VCaP (cell line): ENCODE data around the gene GSTM3.

Experiments used
- H3K27ac ChIP-seq: fragments of 450-650 bp; 2 replicates; pipeline ENCODE4 v1.5.1; 2017
- TF ChIP-seq, protein P1 (sequence below): fragments of 450-650 bp; conservative IDR thresholded peaks from 2 replicates; pipeline ENCODE4 v1.5.1; 2017; ENCODE audit warnings: mild to moderate bottlenecking, moderate library complexity

GSTM3 gene

DNA sequence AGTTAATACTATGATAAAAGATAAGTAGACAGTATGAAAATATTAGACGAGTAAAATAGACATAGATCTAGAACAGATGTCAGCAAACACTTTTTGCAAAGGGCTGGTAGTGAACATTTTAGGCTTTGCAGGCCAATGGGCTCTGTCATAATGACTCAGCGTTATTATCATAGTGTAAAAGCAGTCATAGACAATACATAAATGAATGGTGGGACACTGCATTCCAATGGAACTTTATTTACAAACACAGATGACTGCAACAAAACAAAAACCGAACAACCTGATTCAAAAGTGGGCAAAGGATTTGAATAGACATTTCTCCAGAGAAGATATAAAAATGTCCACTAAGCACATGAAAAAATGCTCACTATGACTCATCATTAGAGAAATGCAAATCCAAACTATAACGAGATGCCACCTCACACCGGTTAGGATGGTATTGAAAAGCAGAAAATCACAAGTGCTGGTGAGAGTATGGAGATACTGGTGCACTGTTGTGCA lies 21.5 kb downstream of the GSTM3 start:
- TF ChIP-seq, protein P1, sequence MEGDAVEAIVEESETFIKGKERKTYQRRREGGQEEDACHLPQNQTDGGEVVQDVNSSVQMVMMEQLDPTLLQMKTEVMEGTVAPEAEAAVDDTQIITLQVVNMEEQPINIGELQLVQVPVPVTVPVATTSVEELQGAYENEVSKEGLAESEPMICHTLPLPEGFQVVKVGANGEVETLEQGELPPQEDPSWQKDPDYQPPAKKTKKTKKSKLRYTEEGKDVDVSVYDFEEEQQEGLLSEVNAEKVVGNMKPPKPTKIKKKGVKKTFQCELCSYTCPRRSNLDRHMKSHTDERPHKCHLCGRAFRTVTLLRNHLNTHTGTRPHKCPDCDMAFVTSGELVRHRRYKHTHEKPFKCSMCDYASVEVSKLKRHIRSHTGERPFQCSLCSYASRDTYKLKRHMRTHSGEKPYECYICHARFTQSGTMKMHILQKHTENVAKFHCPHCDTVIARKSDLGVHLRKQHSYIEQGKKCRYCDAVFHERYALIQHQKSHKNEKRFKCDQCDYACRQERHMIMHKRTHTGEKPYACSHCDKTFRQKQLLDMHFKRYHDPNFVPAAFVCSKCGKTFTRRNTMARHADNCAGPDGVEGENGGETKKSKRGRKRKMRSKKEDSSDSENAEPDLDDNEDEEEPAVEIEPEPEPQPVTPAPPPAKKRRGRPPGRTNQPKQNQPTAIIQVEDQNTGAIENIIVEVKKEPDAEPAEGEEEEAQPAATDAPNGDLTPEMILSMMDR = no peak

GRCh38 chr1:109718495-109718894 lies 22.3 kb downstream of the GSTM3 start:
- TF ChIP-seq, protein P1 = no peak; the same call in 1 of the 2 replicates

More for the DNA sequence above, 21.5 kb downstream of the GSTM3 start:
- no peak overlapping the region for H3K27ac ChIP-seq

DNA sequence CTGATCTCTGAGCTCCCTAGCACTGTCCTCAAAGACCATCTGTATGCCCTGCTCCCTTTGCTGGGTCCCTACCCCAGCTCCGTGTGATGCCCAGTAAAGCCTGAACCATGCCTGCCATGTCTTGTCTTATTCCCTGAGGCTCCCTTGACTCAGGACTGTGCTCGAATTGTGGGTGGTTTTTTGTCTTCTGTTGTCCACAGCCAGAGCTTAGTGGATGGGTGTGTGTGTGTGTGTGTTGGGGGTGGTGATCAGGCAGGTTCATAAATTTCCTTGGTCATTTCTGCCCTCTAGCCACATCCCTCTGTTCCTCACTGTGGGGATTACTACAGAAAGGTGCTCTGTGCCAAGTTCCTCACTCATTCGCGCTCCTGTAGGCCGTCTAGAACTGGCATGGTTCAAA lies 23.1 kb downstream of the GSTM3 start:
- TF ChIP-seq, protein P1 = no peak
- H3K27ac ChIP-seq = no peak overlapping the region

More at GRCh38 chr1:109718495-109718894, 22.3 kb downstream of the GSTM3 start:
- no peak overlapping the region for H3K27ac ChIP-seq

GRCh38 chr1:109716570-109717090 lies 24.2 kb downstream of the GSTM3 start:
- H3K27ac ChIP-seq = no peak overlapping the region
- TF ChIP-seq, protein P1 = no peak

DNA sequence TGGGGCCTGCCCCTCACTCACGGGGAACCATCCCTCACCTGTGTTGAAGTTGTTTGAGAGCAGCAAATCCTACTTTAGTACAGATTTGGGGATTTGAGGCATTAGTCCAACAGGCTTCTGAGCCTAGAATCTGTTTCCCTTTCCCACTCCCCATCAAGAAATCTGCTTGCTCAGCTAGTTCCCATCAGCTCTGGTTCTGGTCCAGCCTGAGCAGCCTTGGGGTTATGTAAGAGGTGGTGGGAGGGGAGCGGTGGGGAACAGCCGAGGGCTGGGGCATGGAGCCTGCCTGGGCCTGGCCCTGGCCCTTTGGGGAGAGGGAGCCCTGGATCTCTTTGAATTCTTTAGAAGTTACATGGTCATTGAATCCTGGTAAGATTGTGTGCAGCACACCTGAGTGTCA lies 24.7 kb downstream of the GSTM3 start:
- H3K27ac ChIP-seq = no peak overlapping the region
- TF ChIP-seq, protein P1 = no peak

GRCh38 chr1:109714661-109715372 lies 26.0 kb downstream of the GSTM3 start:
- H3K27ac ChIP-seq = no peak overlapping the region
- TF ChIP-seq, protein P1 = no peak

- TF ChIP-seq, protein P1 = no peak
- H3K27ac ChIP-seq = no peak overlapping the region
Observed at GRCh38 chr1:109713636-109714035, 27.2 kb downstream of the GSTM3 start.
